ENCODE measurements around the gene LSM10.

DNA sequence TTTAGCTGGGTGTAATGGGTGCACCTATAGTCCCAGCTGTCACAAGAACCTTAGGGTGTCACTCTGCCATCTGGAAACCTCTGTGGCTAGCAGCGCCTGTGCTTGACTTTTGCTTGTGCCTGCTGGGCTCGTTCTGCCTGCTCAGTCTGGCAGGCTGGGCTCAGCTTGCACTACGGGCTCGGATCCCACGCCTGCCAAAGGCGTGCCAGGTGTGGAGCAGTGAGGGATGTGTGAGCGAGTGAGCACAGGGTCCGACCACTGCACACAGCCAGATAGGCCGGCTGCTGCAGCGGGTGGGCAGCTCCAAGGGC lies 2.8 kb upstream of the LSM10 start:
- TF ChIP-seq, protein P1, sequence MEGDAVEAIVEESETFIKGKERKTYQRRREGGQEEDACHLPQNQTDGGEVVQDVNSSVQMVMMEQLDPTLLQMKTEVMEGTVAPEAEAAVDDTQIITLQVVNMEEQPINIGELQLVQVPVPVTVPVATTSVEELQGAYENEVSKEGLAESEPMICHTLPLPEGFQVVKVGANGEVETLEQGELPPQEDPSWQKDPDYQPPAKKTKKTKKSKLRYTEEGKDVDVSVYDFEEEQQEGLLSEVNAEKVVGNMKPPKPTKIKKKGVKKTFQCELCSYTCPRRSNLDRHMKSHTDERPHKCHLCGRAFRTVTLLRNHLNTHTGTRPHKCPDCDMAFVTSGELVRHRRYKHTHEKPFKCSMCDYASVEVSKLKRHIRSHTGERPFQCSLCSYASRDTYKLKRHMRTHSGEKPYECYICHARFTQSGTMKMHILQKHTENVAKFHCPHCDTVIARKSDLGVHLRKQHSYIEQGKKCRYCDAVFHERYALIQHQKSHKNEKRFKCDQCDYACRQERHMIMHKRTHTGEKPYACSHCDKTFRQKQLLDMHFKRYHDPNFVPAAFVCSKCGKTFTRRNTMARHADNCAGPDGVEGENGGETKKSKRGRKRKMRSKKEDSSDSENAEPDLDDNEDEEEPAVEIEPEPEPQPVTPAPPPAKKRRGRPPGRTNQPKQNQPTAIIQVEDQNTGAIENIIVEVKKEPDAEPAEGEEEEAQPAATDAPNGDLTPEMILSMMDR (conservative IDR thresholded peaks at IDR 0.05), result no peak
- TF ChIP-seq ZFX (IDR thresholded peaks at IDR 0.05), result no peak
